BLaER1 treated with 17β-estradiol and CSF1 and Interleukin-3, amounts not matched to agents 10 nM and 100 nM (cell line): Measurements from ENCODE around the gene ASB1.
A peak's percentile ranks its signal among the peaks of the same experiment; 100 is the strongest.

Source experiments
- H3K27ac ChIP-seq, 11 experiments: shearing (Covaris generic); formaldehyde crosslinking; 2 replicates each; pipeline ENCODE4 v1.8.1; 2022
- H3K27me3 ChIP-seq, 11 experiments: shearing (Covaris generic); formaldehyde crosslinking; 2 replicates each; pipeline ENCODE4 v1.8.1; 2022
- H3K36me3 ChIP-seq, 11 experiments: shearing (Covaris generic); formaldehyde crosslinking; 2 replicates each; pipeline ENCODE4 v1.8.1; 2022
- H3K4me1 ChIP-seq, 10 experiments: shearing (Covaris generic); formaldehyde crosslinking; 2 replicates each; pipeline ENCODE4 v1.8.1; 2022
- H3K4me2 ChIP-seq, 11 experiments: shearing (Covaris generic); formaldehyde crosslinking; 2 replicates each; pipeline ENCODE4 v1.8.1; 2022
- H3K4me3 ChIP-seq, 10 experiments: shearing (Covaris generic); formaldehyde crosslinking; 2 replicates each; pipeline ENCODE4 v1.8.1; 2022
- H3K9ac ChIP-seq, 11 experiments: shearing (Covaris generic); formaldehyde crosslinking; 2 replicates each; pipeline ENCODE4 v1.8.1; 2022
- H3K9me3 ChIP-seq, 11 experiments: shearing (Covaris generic); formaldehyde crosslinking; replicated peaks in 1 of 11; 2 replicates each; pipeline ENCODE4 v1.8.1; 2022
- H4K20me1 ChIP-seq, 11 experiments: shearing (Covaris generic); formaldehyde crosslinking; 2 replicates each; pipeline ENCODE4 v1.8.1; 2022
- Cebpa-rat ChIP-seq, 11 experiments: shearing (Covaris generic); IDR thresholded peaks; 2 replicates each; pipeline ENCODE4 v1.8.1; 2022

ASB1 gene

GRCh38 chr2:238493411-238493810 is 66.7 kb downstream of the ASB1 start:
- peaks cover 22 to 98% (median 80%) of the 10 kb centered on the region in 10 experiments for H3K4me1 ChIP-seq
- H3K27me3 ChIP-seq: no peaks in the 10 kb centered on the region
- peak overlapping the region in 4 of 11 experiments; percentile 51 to 65 (median 58); a peak in 6 of 22 replicates for H3K27ac ChIP-seq
- no peak for TF ChIP-seq Cebpa-rat (IDR thresholded peaks at IDR 0.05)
- peak overlapping the region; percentile 53 to 91 (median 82) for H3K4me2 ChIP-seq
- H3K4me3 ChIP-seq: no peak overlapping the region; a peak in 1 of 20 replicates
- H3K9me3 ChIP-seq: peaks cover 0 to 27% (median 12%) of the 10 kb centered on the region in 11 experiments; a peak in 10 of 22 replicates
- no peaks in the 10 kb centered on the region for H4K20me1 ChIP-seq
- no peaks in the 10 kb centered on the region for H3K36me3 ChIP-seq
- peak overlapping the region in 2 of 11 experiments; percentile 52 to 56; a peak in 5 of 22 replicates for H3K9ac ChIP-seq

- Histone ChIP-seq H3K36me3 (no peaks in the 10 kb centered on the region), H3K27me3 (0 out of 22 replicates have a peak, but pooled peaks cover 0 to 6% (median 0%) of the 10 kb centered on the region in 11 experiments), H3K9ac (peak overlapping the region in 5 of 11 experiments; percentile 15 to 56 (median 36); a peak in 8 of 22 replicates), H3K9me3 (peaks cover 0 to 27% (median 12%) of the 10 kb centered on the region in 11 experiments; a peak in 10 of 22 replicates), H3K27ac (peak overlapping the region in 5 of 11 experiments; percentile 6 to 65 (median 51); a peak in 10 of 22 replicates), H3K4me1 (peaks cover 27 to 98% (median 80%) of the 10 kb centered on the region in 10 experiments), H3K4me3 (peak overlapping the region in 3 of 10 experiments; percentile 7 to 29 (median 28); a peak in 5 of 20 replicates), H3K4me2 (peak overlapping the region; percentile 53 to 91 (median 82)), H4K20me1 (no peaks in the 10 kb centered on the region)
- TF ChIP-seq Cebpa-rat (IDR thresholded peaks at IDR 0.05): no peak
Measured at GRCh38 chr2:238493880-238494572, 67.3 kb downstream of the ASB1 start.

- Histone ChIP-seq H3K4me1 (peaks cover 27 to 98% (median 82%) of the 10 kb centered on the region in 10 experiments), H3K27ac (peak overlapping the region in 5 of 11 experiments; percentile 6 to 65 (median 51); a peak in 10 of 22 replicates), H3K36me3 (no peaks in the 10 kb centered on the region), H4K20me1 (no peaks in the 10 kb centered on the region), H3K9ac (peak overlapping the region in 5 of 11 experiments; percentile 15 to 56 (median 36); a peak in 6 of 22 replicates), H3K4me2 (peak overlapping the region; percentile 53 to 91 (median 82)), H3K9me3 (peaks cover 0 to 27% (median 12%) of the 10 kb centered on the region in 11 experiments; a peak in 10 of 22 replicates), H3K4me3 (peak overlapping the region in 3 of 10 experiments; percentile 7 to 29 (median 28); a peak in 5 of 20 replicates), H3K27me3 (0 out of 22 replicates have a peak, but pooled peaks cover 0 to 6% (median 0%) of the 10 kb centered on the region in 11 experiments)
- no peak for TF ChIP-seq Cebpa-rat (IDR thresholded peaks at IDR 0.05)
Measured at GRCh38 chr2:238494573-238494961, 67.8 kb downstream of the ASB1 start.

- Histone ChIP-seq H3K36me3 (no peaks in the 10 kb centered on the region), H3K9me3 (peaks cover 0 to 27% (median 12%) of the 10 kb centered on the region in 11 experiments; a peak in 10 of 22 replicates), H4K20me1 (no peaks in the 10 kb centered on the region), H3K27ac (no peak overlapping the region), H3K4me2 (peak overlapping the region in 7 of 11 experiments; percentile 80 to 91 (median 86); a peak in 12 of 22 replicates), H3K4me3 (no peak overlapping the region), H3K9ac (no peak overlapping the region), H3K27me3 (0 out of 22 replicates have a peak, but pooled peaks cover 0 to 6% (median 0%) of the 10 kb centered on the region in 11 experiments), H3K4me1 (peaks cover 27 to 100% (median 85%) of the 10 kb centered on the region in 10 experiments)
- no peak for TF ChIP-seq Cebpa-rat (IDR thresholded peaks at IDR 0.05)
Measured at GRCh38 chr2:238495422-238495821, 68.7 kb downstream of the ASB1 start.

- H3K4me2 ChIP-seq: peak overlapping the region in 8 of 11 experiments; percentile 12 to 95 (median 80); a peak in 13 of 22 replicates
- H3K27ac ChIP-seq: no peak overlapping the region
- H3K4me3 ChIP-seq: no peak overlapping the region
- H3K9me3 ChIP-seq: peaks cover 0 to 24% (median 12%) of the 10 kb centered on the region in 11 experiments; a peak in 10 of 22 replicates
- no peaks in the 10 kb centered on the region for H3K36me3 ChIP-seq
- 0 out of 22 replicates have a peak, but pooled peaks cover 0 to 6% (median 0%) of the 10 kb centered on the region in 11 experiments for H3K27me3 ChIP-seq
- H3K9ac ChIP-seq: no peak overlapping the region
- no peaks in the 10 kb centered on the region for H4K20me1 ChIP-seq
- peaks cover 27 to 91% (median 70%) of the 10 kb centered on the region in 10 experiments for H3K4me1 ChIP-seq
- TF ChIP-seq Cebpa-rat (IDR thresholded peaks at IDR 0.05): no peak
Measured at GRCh38 chr2:238496756-238497609, 70.3 kb downstream of the ASB1 start.

GRCh38 chr2:238497610-238498005 is 70.9 kb downstream of the ASB1 start:
- Histone ChIP-seq H3K4me2 (peak overlapping the region in 8 of 11 experiments; percentile 12 to 95 (median 80); a peak in 14 of 22 replicates), H3K4me3 (no peak overlapping the region)

GRCh38 chr2:238498188-238498587 is 71.5 kb downstream of the ASB1 start:
- peaks cover 22 to 79% (median 60%) of the 10 kb centered on the region in 10 experiments for H3K4me1 ChIP-seq
- 0 out of 22 replicates have a peak, but pooled peaks cover 0 to 6% (median 0%) of the 10 kb centered on the region in 11 experiments for H3K27me3 ChIP-seq
- TF ChIP-seq Cebpa-rat (IDR thresholded peaks at IDR 0.05): no peak
- peak overlapping the region in 10 of 11 experiments; percentile 38 to 95 (median 80); a peak in 19 of 22 replicates for H3K4me2 ChIP-seq
- H4K20me1 ChIP-seq: no peaks in the 10 kb centered on the region
- no peaks in the 10 kb centered on the region for H3K36me3 ChIP-seq
- H3K9ac ChIP-seq: peak overlapping the region in 4 of 11 experiments; percentile 0 to 50 (median 42); a peak in 3 of 22 replicates
- H3K27ac ChIP-seq: 0 out of 22 replicates have a peak overlapping the region, but pooled peaks of 1 of the 11 experiments have one; percentile 26
- peaks cover 0 to 24% (median 12%) of the 10 kb centered on the region in 11 experiments; a peak in 10 of 22 replicates for H3K9me3 ChIP-seq
- no peak overlapping the region for H3K4me3 ChIP-seq

More at GRCh38 chr2:238497610-238498005, 70.9 kb downstream of the ASB1 start:
- Histone ChIP-seq H3K9me3 (peaks cover 0 to 24% (median 12%) of the 10 kb centered on the region in 11 experiments; a peak in 10 of 22 replicates), H3K4me1 (peaks cover 27 to 84% (median 64%) of the 10 kb centered on the region in 10 experiments), H3K27ac (no peak overlapping the region), H3K9ac (no peak overlapping the region), H4K20me1 (no peaks in the 10 kb centered on the region), H3K36me3 (no peaks in the 10 kb centered on the region), H3K27me3 (0 out of 22 replicates have a peak, but pooled peaks cover 0 to 6% (median 0%) of the 10 kb centered on the region in 11 experiments)
- TF ChIP-seq Cebpa-rat (IDR thresholded peaks at IDR 0.05): no peak
